ENCODE results near the gene ANAPC2. TPM values are rescaled to one million over a fixed set of nuclear protein-coding genes. Genes with fewer than 3 reads are reported as not detected.
A peak's percentile ranks its signal among the peaks of the same experiment; 100 is the strongest.

The ANAPC2 gene
- total RNA-seq, 1 experiment from 2014 or later: 58.8 TPM

DNA sequence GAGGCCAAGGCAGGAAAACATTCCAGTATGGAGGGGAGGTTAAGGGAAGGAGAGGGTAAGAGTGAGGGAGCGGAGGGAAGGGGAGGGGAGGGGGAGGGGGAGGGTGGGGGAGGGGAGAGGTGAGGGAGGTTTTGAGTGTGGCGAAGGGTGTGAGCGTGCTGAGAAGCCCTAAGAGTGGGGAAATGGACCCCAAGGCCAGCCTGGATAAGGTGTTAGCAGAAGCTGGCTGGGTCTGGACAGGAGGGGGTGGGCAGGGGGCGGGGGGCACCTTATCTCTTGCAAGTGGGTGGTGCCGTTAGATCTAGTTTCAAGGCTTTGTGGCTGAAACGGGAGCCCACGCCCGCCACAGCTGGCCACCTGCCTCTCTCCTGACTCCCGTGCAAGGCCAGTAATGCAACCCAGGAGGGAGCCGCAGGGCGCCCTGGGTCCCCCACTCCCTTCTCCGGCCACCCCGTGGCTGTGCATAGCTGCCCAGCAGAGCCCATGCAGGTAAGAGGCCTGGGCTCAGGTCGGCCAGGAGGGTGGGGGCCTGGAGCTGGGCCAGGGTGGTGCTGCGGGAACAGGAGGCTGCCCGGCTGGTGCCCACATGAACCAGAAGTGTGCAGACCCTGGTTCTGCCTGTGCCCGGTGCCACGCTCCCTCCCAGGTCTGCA is 39.6 kb upstream of the ANAPC2 start:
- DNase-seq (ENCODE audit: low spot score): no peak
- in situ Hi-C loops (cut with HindIII; ENCODE audit: low sequenced_read_pairs): no loop called here

DNA sequence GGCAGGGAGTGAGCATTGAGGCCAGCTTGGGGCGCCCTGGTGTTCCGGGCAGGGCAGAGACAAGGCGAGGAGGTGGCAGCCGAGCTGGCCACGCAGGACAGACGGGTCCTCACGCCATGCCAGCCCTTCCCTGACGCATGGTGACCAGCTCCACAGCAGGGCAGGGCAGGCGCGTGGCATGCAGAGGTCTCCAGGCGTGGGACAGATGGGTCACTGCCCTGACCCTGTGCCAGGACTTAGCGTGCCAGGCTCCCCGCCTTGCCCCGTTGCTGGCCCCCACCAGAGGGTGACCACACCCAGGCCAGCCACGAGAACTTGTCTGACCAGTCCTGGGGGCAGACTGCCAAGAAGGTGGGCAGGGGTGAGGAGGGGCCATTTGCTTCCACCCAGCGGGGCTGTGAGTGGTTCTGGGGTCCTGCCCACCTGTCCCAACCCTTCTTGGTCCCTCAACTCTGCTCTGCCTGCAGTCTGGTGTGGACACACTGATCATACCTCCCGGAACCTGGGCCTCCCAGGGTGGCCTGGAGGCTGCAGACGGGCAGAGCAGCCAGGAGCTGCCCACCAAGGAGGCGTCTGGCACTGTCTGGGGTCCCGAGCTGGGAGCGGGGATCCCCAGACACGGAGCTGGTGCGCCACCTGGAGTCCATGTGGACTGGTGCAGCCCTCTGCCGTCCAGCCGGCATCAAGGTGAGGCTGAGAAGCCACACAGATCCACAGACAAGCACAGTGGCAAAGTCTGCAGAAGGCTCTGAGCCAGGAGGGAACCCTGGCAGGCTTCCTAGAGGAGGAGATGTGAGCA is 38.9 kb upstream of the ANAPC2 start, which contains the start of gene RNF224:
RNF224 (plus strand) TSS at position 449 of the 799 bp plus-strand sequence. CDS start 834 bp downstream, outside the sequence.
- DNase-seq (ENCODE audit: low spot score): peak; percentile 79
- in situ Hi-C loops (cut with HindIII; ENCODE audit: low sequenced_read_pairs): no loop called here

DNA sequence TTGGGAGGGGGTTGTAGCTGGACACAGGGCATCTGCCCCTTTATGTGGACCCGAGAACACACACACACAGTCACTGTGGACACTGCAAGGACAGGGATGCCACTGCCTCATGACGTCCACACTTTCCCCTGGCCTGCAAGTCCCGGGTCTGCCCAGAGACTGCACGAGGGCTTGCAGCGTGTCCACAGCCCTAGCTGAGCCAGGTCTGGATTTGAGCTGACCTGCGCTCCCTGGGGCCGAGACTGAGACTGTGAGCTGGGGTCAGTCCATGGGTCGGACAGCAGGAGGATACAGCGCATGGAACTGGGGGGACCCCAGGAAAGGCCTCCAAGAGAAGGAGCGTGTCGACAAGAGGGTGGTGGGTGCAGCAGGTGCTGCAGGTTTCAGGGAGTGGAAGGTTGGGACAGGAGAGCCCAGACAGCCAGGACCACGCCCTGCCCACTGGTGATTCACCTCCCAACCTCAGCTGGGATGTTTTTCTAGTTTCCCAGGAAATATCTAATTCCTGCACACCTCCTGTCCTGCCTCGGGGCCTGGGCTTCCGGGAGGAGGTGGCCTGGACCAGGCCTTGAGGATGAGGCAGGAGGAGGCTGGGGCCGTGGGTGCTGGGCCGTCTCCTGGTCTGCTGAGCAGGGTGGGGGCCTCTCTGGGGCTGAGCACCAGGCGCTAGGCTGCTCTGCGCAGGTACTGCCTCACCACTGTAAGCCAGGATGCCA is 38.1 kb upstream of the ANAPC2 start:
- DNase-seq (ENCODE audit: low spot score): no peak
- in situ Hi-C loops (cut with HindIII; ENCODE audit: low sequenced_read_pairs): no loop called here

DNA sequence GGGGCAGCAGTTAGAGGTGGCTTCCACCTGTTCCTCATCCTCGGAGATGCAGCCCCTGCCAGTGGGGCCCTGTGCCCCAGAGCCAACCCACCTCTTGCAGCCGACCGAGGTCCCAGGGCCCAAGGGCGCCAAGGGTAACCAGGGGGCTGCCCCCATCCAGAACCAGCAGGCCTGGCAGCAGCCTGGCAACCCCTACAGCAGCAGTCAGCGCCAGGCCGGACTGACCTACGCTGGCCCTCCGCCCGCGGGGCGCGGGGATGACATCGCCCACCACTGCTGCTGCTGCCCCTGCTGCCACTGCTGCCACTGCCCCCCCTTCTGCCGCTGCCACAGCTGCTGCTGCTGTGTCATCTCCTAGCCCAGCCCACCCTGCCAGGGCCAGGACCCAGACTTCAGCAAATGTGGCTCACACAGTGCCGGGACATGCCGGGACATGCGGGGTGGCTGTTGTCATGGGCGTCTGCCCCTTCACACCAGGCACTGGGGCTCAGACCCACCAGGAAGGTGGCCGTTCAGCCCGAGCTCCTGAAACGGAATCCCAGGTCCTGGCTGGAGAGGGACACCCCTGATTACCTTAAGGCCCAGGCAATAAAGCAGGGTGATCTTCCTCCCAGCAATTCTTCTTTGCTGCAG is 37.5 kb upstream of the ANAPC2 start:
- in situ Hi-C loops (cut with HindIII; ENCODE audit: low sequenced_read_pairs): no loop called here

DNA sequence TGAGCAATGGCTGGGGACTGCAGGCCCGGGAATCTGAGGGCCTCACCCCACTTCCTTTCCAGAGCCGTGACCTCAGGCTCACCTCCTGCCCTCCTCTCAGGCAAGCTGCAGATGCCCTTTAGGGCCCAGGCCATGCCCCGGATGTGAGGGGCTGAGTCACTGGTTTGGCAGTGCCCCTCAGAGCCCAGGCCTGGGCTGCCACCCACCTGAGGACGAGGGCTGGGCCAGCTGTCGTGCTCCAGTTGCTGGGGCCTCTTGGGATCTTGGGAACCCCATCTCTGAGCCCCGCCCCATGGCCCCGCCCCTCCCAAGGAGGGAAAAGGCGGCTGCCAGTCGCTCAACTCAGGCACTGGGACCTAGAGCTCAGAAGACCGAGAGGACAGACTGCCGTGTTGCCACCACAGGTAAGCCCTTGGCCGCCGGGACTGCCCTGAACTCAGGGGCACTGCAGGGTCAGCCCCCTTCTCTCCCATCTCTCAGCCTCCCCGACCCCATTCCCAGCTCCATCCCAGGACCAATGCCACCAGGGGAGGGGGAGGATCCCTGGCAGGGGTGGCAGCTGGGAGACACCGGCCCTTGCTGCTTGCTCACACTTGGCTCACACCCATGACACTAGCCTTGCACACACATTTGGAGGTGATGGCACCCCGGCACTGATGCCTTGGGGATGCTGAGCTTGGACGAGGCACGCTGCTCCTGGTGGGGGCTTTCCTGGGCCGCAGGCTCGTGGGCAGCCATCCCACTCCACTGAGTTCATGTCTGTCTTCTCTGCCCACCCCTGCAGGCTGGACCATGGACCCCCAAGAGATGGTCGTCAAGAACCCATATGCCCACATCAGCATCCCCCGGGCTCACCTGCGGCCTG is 36.7 kb upstream of the ANAPC2 start, which contains the start of gene CYSRT1:
CYSRT1 (plus strand) TSS at position 345 of the 865 bp plus-strand sequence; CDS start at position 793, 448 bp downstream.
- DNase-seq (ENCODE audit: low spot score): no peak
- in situ Hi-C loops (cut with HindIII; ENCODE audit: low sequenced_read_pairs): no loop called here

More for the DNA sequence above, 37.5 kb upstream of the ANAPC2 start:
- DNase-seq (ENCODE audit: low spot score): no peak

DNA sequence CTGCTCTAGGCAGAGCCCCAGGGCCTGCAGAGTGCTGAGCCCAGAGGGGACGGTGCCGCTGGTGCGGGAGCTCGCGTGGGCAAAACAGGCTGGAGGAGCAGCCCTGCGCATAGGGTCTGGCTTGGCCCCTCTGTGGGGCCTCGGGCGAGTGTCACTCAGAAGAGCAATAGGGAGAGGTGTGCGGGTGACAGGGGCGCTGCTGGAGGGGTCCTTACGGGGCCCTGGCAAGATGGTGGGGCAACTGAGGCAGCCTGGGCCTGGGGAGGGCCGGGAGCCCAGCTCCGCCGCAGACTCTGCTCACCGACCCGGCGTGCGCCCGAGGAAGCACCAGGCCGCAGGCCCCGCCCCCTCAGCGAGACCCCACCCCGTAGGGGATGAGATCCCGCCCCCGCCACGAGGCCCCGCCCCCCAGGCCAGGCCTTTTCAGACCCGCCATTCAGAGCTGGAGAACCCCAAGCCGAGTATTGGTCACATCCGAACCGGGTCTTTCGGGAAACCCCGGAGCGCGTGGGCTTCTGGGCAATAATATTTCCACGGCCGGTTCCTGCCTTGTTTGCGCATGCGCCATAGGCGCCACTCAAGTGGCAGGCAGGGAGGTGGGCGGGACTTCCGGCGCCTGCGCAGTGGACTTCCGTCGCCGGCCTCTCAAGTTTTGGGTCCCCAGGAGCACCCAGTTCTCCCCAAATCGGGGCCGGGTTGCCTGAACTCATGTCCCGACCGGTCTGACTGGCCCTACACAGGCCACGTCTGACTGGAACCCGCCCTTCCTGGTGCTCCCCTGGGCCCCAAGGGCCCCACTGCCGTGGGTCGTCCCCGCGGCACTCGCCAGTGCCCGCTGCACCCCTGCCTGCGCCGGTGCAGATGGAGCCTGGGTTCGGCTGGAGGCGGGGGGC is 35.0 kb upstream of the ANAPC2 start:
- in situ Hi-C loops (cut with HindIII; ENCODE audit: low sequenced_read_pairs): no loop called here

DNA sequence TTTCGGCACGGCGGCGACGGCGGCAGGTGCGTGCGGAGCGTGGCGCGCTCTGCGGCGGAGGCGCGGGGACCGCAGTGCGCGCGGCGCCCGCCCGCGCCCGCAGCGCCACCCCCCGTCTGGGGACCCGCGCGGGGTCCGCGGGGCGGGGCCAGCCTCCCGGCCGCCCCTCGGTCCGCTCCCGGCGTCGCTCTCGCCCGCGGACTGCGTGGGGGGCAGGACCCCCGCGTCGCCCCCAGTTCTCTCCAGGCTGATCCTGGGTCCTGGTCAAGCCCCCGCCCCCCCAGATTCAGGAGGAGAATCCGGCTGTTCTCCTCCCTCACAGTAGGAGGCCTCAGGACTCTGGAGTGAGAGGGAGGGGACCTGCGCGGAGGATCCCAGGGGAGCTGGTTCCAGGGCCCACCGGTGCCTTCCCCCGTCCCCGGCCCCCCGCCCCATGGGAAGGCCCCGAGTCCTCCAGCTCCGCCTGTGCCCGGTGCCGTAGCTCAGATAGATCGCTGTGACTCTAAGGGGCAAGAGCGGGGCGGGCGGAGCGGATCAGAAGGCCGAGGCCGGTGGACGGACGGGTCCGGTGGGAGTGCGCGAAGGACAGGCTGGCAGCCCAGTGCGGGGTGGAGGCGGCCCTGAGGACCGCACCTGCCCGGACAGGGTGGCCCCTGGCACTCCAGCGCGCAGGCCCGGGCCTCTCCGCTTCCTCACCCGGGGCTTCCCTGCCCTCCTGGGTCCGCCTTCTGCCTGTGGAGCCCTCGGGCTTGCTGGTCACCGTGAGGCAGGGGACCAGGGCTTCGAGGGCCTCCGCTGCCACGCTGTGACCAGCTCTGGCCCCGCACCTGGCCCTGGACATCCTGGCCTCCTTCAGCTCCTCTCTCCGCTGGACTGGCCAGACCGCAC is 34.1 kb upstream of the ANAPC2 start, which contains the start of gene RNF208:
RNF208 (minus strand) TSS at position 51 of the 888 bp plus-strand sequence. CDS start 1,028 bp downstream, outside the sequence.
- DNase-seq (ENCODE audit: low spot score): no peak
- in situ Hi-C loops (cut with HindIII; ENCODE audit: low sequenced_read_pairs): no loop called here

More for the DNA sequence above, 35.0 kb upstream of the ANAPC2 start:
- peak; percentile 97 for DNase-seq (ENCODE audit: low spot score)

DNA sequence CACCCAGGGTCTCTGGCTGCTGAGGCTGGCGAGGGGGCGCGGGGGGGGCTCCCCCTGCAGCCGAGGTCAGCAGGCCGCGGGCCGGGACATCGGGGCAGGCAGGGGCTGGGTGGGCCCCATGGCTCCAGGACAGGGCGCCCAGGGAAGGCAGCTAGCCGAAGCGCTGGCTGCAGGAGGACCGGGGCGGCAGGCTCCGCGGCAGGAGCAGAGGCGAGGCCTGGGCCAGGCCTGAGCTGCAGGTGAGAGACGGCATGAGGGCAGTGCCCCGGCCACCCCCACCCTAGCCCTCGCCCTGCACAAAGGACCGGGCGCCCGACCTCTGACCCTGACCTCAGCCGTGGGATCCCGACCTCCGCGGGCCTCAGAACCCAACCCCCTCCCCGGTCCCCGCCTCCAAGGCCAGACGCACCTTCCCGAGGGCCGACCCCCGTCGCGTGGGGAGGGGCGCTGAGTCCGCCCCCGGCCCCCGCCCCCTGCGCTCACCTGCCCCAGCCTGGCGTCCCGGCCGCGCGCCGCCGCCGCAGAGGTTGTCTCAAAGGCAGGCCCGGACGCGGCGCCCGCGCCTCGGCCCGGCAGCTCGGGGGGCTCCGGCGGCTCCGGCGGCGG is 33.2 kb upstream of the ANAPC2 start:
- in situ Hi-C loops (cut with HindIII; ENCODE audit: low sequenced_read_pairs): no loop called here

DNA sequence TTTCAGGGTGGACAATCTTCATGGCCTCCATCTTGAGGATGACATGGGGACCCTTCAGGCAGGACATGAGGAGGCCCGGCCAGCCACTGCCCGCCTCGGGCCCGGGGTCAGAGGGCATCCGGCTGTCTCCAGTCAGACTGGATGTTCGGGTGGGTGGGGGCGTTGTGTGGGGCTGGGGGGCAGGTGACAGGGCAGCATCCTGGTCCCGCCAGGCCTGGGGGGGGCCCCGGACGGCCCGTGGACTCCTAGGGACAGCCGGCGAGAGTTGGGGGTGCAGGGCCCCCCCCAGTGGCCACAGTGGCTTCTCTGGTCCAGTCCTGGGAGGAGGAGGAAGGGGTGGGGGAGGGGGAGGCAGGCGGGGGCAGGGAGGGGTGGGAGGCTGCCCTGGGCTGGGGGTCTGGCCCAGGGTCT is 32.7 kb upstream of the ANAPC2 start:
- no peak for DNase-seq (ENCODE audit: low spot score)
- in situ Hi-C loops (cut with HindIII; ENCODE audit: low sequenced_read_pairs): no loop called here

More for the DNA sequence above, 33.2 kb upstream of the ANAPC2 start:
- no peak for DNase-seq (ENCODE audit: low spot score)

DNA sequence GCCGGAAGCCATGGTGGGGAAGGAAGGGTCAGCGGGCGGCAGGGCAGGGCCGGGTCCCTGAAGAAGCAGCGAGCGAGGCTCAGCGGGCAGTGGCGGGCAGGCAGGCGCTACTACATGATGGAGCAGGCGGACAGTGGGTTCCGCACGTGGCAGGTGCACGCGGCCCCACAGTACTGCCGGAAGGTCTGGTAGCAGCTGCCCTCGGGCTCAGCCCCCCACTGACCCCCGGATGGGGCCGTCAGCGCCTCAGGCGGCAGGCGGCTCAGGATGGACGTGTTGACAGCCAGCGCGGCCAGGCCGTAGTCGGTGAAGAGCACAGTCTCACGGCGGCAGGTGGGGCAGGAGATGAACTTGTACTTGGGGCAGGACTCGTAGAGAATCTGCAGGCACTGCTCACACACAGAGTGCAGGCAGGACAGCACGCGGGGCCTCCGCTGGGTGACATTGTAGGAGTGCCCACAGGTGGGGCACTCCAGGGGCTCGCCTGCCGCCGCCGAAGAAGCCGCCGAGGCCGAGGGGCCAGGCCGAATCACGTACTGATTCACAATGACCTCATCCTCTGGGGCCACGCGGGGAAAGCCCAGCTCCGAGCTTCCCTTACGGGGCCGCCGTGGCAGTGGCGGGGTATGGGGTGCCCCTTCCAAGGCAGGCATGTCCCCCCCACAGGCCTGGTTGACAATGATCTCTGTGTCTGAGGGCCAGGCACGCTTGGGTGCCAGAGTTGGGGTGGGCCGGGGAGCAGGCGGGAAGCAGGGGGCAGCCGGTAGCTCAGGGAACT is 32.1 kb upstream of the ANAPC2 start:
- DNase-seq (ENCODE audit: low spot score): no peak
- in situ Hi-C loops (cut with HindIII; ENCODE audit: low sequenced_read_pairs): no loop called here

DNA sequence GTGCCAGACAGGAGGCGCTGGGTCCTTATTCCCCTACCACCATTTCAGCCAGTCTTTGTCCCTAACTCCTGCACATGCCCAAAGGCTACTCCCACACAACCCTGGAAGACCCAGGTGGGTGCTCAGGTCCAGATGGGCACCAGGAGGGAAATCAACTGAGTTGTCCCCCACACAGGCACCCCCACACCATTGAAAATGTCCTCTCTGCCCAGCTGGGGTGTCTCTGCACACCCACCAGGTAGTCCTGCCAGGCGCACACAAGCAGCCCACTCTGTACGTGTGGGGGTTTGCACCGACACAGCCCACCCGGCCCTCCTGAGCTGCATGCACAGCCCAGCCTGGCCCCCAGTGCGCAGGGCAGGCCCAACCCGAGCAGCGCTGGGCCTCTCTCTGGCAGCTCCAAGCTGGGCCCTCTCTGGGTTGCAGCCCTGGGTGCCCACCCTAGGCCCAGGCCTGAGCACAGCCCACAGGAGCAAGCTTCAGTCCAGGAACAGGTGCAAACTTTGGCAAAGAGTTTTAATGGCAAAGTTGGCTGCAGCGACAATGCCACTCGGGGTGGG is 31.5 kb upstream of the ANAPC2 start:
- in situ Hi-C loops (cut with HindIII; ENCODE audit: low sequenced_read_pairs): no loop called here
- DNase-seq (ENCODE audit: low spot score): no peak

DNA sequence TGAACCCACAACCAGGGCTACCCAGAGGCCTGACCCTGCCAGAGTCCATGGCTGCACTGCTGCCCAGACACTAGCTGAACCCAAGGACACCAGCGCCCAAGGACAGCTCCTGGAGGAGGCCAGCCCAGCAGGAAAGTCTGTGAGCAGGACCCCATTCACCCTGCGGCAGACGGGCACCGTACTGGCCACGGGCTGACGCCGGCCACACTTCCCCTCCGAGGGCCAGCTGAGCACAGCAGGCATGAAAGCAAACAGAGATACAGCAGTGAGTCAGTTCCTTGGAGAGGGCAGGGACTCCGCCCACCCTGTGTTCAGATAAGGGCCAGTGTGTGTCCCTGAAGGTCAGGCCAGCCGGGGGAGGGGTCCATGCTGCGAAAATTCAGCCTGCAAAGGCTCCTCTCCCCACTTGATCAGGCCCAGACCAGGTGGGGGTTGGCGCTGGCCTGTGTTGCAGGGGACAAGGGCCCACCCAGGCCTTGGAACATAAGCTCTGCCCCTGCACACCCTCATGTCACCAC is 30.5 kb upstream of the ANAPC2 start:
- in situ Hi-C loops (cut with HindIII; ENCODE audit: low sequenced_read_pairs): no loop called here
- no peak for DNase-seq (ENCODE audit: low spot score)

DNA sequence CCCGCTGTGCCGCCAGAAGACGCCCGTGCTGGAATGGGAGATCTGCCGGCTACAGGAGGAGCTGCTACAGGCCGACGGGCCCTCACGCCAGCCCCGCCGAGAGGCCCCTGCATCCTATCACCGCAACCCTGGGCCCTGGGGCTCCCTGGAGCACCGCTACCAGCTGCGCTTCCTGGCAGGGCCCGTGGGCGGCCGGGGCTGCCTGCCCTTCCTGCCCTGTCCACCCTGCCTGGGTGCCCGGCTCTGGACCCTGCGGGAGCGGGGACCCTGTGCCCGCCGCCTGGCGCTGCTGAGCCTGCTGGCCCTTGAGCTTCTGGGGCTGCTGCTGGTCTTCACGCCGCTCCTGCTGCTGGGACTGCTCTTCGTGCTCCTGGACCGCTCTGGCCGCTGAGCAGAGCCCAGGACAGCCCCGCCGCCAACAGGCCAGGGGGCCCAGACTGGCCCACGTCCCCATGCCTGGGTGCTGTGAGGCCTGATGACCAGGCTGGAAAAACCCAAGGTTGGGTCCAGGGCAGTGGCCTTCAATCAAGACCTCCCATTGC is 29.9 kb upstream of the ANAPC2 start:
- DNase-seq (ENCODE audit: low spot score): no peak
- in situ Hi-C loops (cut with HindIII; ENCODE audit: low sequenced_read_pairs): no loop called here
